SW 1271 (cell line): Measurements from ENCODE around the gene GLMP.

Source experiments
- DNase-seq, 2 experiments: peaks; one replicate each; lab custom pipeline; 2025; lab: John Stamatoyannopoulos, UW

GLMP gene

DNA sequence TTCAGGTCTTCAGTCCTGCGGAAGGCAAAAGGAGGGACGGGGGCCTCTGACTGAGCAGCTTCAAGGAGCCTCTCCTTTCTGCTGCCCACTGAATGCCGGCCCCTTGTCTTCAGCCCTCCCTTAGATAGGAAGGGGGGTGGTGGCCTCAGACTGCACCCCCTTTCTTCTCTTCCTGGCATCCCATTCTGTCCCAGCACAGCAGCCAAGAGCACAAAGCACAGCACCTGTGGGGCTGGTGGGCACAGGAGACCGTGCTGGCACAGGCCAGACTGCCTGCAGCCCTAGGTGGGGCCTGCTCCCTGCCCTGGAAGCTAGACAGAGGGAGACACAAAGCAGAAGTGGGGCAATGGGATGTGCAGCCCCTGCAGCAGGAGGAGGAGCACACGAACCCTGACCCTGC lies 45.9 kb downstream of the GLMP start:
- no peak for DNase-seq

DNA sequence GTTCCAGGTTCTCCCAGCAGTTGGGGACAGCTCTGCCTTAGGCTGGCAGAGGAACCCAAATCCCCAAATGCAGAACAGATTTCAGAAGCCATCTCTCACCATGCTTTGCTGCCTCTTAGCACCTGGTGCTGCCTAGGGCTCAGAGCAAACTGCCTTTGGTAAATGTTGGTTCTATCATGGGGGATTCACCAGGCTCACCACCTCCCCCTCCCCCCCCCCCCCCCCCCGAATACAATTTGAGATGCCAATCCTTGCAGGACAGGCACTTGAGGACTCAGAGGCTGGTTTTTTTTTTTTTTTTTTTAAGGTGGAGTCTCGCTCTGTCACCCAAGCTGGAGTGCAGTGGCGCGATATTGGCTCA lies 47.2 kb downstream of the GLMP start:
- no peak for DNase-seq

DNA sequence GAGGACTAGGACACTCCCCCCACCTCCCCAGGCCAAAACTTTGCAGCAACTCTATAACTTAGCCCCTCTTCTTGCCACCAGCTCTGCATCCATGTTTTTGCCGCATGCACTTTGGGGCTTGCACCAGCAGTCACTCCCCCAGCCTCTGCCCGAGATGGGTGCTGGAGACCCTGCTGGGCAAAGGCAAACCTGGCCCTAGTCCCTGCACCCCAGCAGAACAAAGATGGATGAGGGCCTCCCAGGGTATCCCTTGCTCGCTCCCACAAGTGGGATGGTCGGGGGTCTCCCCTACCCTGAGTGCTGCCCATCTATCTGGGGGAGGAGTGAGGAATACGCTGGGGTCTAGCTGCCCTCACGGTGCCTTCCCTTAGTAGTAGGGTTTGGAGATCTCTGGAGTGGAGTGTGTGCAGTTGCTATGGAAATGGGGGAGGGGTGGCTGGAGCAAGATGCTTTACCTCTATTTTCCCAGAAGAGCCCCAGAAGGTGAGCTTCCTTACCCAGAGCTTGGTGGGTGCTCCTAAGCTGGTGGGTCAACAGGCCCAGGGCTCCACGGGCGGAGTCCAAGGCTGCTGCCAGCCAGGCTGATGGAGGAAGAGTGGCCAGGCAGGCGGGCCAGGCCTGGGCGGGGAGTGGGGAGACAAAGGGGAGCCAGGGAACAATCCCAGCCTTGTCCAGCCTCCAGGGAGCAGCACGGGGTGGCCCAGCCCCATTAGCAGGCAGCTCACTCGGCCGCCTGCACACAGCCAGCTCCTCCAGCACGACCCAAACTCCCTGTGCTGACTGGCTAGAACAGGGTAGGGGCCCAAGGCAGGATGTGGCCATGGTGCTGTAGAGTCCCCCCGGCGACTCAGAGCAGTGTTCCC lies 47.8 kb downstream of the GLMP start, which contains the start of gene PAQR6:
Gene PAQR6, minus strand, starts transcription at position 597 of the 863 bp plus-strand sequence. CDS start 1,325 bp downstream, outside the sequence.
- DNase-seq, result no peak

DNA sequence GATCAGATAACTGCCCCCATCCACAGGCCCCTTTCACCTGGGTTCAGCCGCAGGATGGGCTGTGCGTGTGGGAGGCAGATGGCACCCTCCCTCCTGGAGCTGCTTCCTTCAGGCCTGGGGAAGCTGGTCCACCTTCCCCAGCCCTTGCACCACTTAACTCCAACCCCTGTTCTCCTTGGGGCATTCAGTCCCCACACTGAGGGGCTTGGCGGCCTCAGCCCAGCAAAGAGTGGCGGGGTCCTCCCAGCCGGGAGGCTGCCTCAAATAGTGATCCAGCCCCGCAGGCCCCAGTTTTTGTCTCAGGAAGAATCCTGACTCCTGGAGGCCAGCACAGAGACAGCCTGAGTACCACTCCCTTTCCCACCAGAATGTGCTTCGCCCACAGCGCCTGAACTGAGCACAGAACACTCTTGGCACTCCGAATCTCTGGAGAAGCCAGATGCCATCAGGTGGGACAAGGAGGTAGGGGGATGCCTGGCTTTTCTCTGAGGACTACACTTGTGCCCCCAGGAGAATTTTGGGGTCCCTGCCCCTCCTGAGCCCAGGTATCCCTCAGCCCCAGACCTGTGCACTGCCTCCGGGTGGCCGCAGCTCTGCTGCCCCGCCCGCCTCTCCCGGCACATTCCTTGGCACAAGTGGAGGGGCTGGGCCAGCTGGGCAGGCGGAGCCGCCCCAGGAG lies 48.6 kb downstream of the GLMP start:
- no peak for DNase-seq

DNA sequence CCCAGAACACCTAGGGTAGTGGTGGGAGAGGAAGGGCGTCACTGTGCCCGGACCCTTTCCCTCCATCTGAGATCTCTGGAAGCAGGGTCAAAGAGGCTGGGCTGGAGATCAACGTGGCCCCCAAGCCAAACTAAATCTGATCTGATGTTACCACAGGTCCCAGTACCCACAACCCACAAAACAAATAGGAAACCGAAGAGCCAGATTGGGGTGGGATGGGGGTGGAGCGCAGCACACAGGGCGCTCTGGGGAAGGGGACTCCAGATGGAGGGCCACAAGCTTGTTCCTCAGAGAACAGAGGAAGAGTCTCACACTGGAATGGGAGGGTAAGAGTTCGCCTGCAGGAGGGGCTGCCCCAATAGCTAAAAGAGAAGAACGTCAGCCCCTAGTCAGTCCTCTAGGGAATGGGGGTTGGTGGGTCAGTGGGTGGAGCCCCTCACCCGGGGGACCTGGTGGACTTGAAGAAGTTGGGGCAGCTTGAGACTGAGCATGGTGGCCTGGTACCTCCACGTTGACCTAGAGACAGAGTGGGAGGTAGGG lies 49.2 kb downstream of the GLMP start:
- DNase-seq, result no peak

DNA sequence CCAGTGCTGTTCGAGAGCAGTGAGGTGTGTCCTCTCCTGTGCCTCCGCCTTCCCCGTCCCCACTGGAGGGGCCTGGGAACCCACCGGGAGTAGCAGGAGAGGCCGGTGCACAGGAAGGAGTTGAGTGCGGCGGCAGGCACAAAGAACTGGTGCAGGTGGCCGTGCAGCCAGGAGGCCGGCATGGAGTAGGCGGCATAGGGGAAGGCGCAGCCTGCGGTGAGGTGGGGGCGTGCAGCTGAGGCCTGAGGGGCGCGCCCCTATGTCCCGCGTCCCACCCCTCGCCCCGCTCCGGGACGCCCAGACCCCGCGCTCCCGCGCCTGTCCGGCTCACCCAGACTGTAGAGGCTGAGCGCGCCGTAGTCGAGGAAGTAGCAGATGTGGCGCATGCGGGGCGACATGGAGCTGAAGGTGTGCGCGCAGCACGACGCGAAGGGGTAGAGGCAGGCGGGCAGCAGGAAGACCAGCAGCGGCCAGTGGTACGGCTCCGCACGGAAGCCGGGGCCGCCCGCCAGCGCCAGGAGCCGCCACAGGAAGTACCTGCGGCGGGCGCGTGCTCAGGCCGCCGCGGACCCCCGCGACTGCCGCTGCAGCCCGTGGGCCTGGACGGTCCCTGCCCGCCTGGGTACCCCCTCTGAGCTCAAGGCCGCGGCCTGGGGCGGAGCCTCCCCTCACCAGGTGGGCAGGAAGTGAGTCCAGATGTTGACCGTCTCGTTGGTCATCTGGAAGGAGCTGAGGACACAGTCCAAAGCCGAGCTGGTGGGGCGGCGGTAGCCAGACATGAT lies 49.8 kb downstream of the GLMP start:
- DNase-seq, result no peak

DNA sequence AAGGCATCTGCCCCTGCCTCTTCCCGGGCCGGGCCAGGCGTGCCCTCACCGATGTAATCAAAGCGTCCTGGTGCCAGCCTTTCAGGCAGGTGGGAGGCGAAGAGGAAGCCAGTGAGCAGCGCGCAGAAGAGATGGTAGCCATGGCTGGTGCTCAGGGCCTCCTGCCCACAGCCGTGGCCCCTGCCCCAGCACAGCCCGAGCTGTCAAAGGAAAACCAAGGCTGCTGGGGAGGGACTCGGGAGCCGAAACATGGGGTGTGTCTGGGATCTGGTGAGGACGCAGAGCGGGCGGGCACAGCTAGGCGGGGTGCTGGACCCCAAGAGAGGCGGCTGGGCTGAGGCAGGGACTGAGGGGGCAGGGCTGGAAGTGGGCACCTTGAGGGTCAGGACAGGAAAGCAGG lies 50.8 kb downstream of the GLMP start:
- DNase-seq, result no peak

DNA sequence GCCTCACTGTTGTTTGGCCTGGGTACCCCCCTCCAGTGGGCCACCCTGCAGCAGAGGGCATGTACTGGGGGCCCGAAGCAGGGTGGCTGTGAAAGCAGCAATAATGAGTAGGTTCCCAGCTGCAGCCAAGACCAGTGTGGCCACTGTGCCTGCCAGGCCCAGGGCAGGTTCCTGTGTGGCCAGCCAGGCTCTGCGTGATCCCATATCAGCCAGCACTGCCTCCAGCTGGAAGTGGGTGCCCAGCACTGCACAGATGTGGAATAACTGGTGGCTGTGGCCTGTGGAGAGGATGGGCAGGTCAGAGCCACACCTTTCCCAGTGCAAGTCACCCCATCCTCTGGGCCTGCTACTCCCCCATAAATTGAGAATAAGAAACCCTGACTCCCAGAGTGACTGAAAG lies 51.4 kb downstream of the GLMP start:
- DNase-seq, result no peak

DNA sequence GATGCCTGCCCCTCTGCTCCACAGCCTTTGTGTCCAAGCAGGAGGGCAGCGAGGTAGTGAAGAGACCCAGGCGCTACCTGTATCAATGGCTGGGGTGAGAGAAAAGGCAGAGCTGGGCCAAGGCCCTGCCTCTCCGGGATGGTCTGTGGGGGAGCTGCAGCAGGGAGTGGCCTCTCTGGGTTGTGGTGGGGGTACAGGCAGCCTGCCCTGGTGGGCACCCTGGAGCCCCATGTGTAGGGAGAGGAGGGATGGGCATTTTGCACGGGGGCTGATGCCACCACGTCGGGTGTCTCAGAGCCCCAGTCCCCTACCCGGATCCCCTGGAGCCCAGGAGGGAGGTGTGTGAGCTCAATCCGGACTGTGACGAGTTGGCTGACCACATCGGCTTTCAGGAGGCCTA lies 52.7 kb downstream of the GLMP start:
- DNase-seq, result no peak
